D341Med (cell line): Measurements from ENCODE around the gene MAPK8IP3.

Experiments used
- DNase-seq: peaks from one replicate; pipeline ENCODE4 v3.0.0; 2012; ENCODE audit warnings: low spot score

The MAPK8IP3 gene

GRCh38 chr16:1705688-1706385 lies at the start of gene MAPK8IP3:
TSS of gene MAPK8IP3 (plus strand) at chr16:1706195. CDS start at chr16:1706340, 145 bp downstream.
- DNase-seq = peak; percentile 98

GRCh38 chr16:1656808-1657617 lies 49.0 kb upstream of the MAPK8IP3 start:
- DNase-seq = no peak

- DNase-seq = no peak
Observed at GRCh38 chr16:1657841-1658240, 48.2 kb upstream of the MAPK8IP3 start.

- DNase-seq = no peak
Observed at GRCh38 chr16:1659031-1659430, 47.0 kb upstream of the MAPK8IP3 start.

GRCh38 chr16:1661826-1662225 lies 44.2 kb upstream of the MAPK8IP3 start:
- DNase-seq = no peak

- DNase-seq = no peak
Observed at GRCh38 chr16:1662543-1662942, 43.5 kb upstream of the MAPK8IP3 start.

GRCh38 chr16:1665829-1666228 lies 40.2 kb upstream of the MAPK8IP3 start:
- no peak for DNase-seq

GRCh38 chr16:1666316-1666715 lies 39.7 kb upstream of the MAPK8IP3 start:
- DNase-seq = no peak

- DNase-seq = no peak
Observed at GRCh38 chr16:1667271-1667670, 38.7 kb upstream of the MAPK8IP3 start.

- DNase-seq = no peak
Observed at GRCh38 chr16:1667916-1668315, 38.1 kb upstream of the MAPK8IP3 start.

- DNase-seq = no peak
Observed at GRCh38 chr16:1668612-1669319, 37.2 kb upstream of the MAPK8IP3 start.

- DNase-seq = no peak
Observed at GRCh38 chr16:1669698-1670097, 36.3 kb upstream of the MAPK8IP3 start.

- no peak for DNase-seq
Observed at GRCh38 chr16:1670371-1670770, 35.6 kb upstream of the MAPK8IP3 start.

- DNase-seq = no peak
Observed at GRCh38 chr16:1670866-1671265, 35.1 kb upstream of the MAPK8IP3 start.

GRCh38 chr16:1673424-1674151 lies 32.4 kb upstream of the MAPK8IP3 start:
- no peak for DNase-seq

GRCh38 chr16:1674306-1674705 lies 31.7 kb upstream of the MAPK8IP3 start:
- DNase-seq = no peak

- DNase-seq = no peak
Observed at GRCh38 chr16:1674751-1675664, 31.0 kb upstream of the MAPK8IP3 start.

GRCh38 chr16:1676661-1677060 lies 29.3 kb upstream of the MAPK8IP3 start:
- no peak for DNase-seq

- no peak for DNase-seq
Observed at GRCh38 chr16:1677339-1677738, 28.7 kb upstream of the MAPK8IP3 start.

GRCh38 chr16:1677942-1678499 lies 28.0 kb upstream of the MAPK8IP3 start, which contains the start of gene JPT2:
TSS of gene JPT2 (plus strand) at chr16:1678279. CDS start at chr16:1678313, 34 bp downstream.
- peak; percentile 99 for DNase-seq
